Fibroblast of skin of right quadriceps (primary cell): ENCODE results near the gene PFN3.
A peak's percentile ranks its signal among the peaks of the same experiment; 100 is the strongest.

Experiments
- DNase-seq: peaks from one replicate; pipeline ENCODE4 v3.0.0-alpha.2; 2013

The PFN3 gene

DNA sequence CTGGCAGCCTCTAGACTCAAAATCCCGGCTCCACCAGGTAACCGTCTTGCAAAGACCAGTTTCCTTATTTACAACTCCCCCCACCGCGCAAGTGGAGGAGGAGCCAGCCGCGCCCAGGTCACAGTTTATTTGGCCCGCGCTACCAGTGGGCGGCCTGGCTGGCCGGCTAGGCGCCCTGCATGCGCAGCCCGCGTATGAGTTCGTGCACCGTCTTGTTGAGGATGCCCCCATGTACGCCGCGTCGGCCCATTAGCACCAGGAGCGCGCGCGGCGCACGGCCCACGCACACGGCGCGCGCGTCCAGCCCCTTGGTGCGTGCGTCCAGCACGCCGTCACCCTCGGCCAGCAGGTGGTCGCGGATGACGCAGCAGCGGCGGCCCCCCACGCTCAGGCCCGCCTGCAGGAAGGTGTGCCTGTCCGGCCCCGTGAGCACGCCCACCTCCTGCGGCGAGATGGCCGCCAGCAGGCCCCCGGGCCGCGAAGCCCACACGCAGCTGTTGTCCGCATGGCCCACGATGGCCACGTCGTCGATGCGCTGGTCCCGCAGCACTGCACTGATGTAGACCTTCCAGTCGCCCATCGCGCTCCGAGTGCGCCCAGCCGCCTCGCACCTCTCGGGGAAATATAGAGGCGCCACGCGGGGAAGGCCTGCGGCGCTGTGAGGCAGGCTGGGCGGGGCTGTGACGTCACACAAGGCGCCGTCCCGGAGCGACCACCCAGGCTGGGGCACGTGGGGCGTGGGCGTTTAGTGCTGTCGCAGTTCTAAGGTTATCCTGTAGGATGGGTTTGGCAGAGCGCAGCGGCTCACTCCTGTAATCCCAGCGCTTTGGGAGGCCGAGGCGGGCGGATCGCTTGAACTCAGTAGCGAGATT, at the start of gene PFN3:
Gene PFN3 (minus strand): TSS at position 665 of the 872 bp plus-strand sequence. CDS start 85 bp downstream, at position 580.
- peak; percentile 49 for DNase-seq

DNA sequence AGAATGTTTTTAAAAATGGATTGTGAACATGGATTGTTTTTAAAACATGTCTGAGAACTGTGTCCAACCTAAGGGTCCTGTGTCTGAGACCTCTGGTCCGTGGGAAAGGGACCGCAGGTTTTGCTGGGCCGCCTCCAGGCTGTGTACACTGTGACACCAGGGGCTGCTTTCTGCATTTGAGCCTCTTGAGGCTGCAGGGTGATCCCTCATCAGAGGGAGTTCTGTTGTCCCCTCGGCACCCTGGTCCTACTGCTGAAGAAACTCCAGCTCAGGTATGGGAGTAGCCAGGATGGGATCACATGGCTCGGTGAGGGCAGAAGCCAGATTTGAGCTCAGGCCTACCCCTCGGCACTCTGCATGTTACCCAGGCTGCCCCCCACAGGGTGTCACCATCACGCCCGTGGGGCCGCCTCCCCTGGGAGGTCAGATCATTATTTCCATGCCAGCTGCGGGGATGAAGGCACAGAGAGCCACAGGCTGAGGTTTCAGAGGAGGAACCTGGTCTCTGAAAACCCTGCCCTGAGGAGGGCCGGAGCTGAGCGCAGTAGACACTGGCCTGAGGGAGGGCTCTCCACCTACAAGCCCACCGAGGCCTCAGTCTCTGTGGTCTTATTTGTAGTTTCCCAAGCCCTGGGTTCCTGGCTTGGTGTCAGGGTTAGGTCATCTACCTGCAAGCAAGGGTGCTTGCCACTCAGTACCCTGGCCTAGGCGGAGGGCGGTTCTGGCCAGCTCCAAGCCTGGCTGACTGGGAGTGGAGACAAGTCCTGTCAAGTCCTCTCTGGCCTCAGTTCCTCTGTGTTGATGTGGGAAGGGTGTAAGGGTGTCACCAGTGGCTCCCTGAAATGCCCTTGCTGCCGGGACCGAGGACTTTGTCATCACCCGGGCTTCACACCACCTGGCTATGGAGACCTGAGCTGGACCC, 48.9 kb upstream of the PFN3 start:
- no peak for DNase-seq

- no peak for DNase-seq
These were observed 47.9 kb upstream of the PFN3 start for GRCh38 chr5:177448244-177448950.

GRCh38 chr5:177447611-177448243, 47.3 kb upstream of the PFN3 start:
- peak; percentile 51 for DNase-seq

DNA sequence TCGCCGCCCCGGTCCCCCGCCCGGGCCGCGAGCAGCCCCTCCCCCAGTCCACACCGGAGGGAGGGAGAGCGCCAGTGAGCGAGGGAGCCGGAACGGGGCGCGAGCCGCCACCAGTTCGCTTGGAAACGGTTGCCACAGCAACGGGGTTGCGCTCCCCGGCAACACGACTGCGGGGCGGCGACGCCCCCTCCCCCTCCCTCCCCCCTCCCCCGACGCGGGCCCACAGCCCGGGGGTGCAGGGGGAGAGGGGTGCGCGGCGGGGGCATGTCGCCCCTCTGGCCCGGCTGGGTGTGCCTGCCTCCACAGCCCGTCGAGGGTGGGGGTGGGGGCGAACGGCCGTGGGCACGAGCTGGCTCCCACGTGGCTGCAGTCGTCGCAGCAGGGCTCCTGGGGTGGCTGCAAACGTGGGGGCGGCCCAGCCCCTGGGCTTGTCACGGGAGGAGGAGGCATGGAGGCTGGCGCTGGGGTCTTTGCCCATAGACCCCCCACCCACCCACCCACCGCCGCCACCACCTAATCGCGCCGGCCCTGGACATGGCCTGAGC, 46.7 kb upstream of the PFN3 start:
- DNase-seq = peak; percentile 42

DNA sequence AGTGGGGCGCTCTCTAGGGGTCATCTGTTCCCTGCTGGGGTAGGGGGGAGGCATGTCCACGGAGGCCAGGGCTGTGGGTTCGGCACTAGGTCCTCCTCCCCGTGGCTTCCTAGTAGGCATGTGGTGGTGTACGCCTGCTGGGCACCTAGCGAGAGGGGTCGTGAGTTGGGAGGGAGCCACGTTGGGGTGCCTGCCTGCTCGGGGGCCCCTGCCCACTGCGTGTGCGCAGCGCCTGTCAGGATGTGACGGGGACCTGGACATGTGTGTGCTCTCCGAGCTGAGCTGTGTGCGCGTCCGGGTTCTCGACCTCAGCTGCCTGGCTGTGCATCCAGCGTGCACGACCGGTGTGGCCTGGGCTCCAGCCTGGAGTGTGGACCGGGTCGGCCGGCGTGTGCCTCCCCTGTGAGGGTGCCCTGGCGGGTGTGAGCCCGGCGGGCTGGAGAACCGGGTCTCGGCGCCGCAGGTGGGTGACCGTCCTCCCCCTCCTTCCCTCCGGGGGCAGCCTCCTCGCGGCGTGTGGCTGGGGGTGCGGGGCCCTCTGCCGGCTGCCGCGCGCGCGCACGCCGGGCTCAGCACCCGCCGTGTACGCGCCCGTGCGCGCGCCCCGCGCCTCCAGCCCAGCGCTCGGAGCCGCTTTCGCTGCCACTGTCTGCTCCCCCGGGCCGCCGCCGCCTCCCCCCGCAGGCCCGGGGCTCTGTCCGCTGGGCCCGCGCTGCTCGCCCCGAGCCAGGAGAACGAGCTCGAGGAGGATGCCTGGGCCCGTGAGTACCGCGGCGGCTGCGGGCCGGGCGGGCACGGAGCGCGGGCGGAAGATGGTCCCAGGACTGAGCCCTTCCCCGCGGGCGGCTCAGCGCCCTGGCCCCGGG, 46.0 kb upstream of the PFN3 start, which contains the start of gene PRR7:
Gene PRR7 (plus strand): TSS at position 615 of the 866 bp plus-strand sequence. CDS start 8,254 bp downstream, outside the sequence.
- DNase-seq = peak; percentile 64

- no peak for DNase-seq
These were observed 45.4 kb upstream of the PFN3 start for GRCh38 chr5:177445917-177446199.

- DNase-seq = no peak
These were observed 44.8 kb upstream of the PFN3 start for GRCh38 chr5:177445052-177445916.

DNA sequence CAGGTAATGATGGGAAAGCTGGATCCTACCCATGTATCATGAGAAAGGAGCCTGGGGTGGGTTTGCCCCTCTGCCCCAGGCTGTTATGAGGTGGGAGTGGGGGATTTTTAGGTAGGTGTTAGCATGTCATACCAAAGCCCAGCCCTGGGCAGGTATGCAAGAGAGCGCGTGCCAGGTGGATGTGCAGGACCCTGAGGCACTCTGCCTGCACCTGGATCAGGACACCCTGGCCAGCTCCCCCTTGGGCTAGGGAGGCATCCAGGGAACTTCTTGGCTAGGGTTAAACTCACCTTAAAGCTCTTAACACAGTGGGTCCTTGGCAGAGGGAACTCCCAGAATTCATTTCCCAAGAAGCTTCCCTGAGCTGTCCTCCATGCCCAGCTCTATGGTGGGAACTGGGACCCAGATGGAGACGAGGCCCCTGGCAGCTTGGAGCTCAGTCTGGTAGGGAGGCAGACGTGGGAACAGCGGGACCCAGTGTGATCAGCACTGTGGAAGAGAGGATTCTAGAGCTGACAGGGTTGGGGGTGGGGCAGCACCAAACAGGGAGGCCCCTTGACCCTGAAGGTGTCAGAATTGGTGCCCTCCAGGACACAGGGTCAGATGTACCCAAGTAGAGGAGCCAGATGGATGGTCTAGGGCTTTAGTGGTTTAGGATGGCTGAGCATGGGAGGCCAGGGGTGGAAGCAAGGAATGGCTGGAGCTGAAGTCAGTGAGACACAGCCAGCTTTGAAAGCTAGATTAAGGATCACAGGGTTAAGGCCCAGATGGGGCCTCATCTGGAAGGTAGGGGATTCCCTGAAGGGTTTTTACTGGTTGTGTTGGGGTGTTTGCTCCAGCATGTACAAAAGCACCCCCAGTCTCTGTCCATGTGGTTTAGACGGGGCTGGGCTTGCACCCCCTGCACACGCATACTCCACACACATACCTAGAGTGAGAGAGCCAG, 43.9 kb upstream of the PFN3 start:
- DNase-seq = no peak

DNA sequence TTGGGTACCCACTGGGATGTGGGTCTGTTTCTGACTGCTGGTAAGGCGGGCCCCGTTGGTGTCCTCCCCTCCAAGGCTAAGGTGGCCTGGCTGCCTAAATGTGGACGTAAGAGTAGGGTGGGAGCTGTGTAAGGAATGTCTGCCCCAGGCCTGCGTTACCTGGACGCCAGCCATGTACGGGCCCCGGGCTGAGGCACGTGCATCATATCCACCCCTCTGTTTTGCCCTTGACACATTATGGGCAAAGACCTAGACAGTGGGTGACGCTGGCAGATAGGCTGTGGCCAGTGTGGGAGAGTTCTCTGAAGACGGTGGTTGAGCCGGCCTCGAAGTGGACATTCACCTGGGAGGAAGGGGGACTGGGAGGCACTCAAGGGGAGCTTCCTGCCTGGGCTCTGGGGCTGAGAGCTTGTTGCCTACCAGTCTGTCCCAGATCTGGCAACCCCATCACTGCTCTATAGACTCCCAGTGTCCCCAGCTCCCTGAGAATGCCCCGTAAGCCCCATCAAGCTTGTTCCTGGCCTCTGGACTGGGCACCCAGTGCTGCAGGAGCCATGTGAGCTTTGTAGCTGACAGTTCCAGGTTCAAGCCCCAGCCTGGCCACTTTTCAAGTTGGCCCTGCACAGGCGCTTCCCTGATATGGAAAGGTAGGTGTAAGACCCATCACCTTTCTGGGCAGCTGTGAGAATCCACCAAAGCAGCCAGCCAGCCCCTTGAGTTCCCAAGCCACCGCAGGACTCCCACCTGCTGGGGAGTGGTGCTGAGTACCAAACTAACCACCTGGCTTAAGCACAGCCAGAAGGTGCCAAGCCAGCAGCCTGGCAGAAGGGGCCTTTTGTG, 42.9 kb upstream of the PFN3 start:
- no peak for DNase-seq

- DNase-seq = no peak
These were observed 41.8 kb upstream of the PFN3 start for GRCh38 chr5:177442066-177442826.

- no peak for DNase-seq
These were observed 40.7 kb upstream of the PFN3 start for GRCh38 chr5:177440990-177441780.

DNA sequence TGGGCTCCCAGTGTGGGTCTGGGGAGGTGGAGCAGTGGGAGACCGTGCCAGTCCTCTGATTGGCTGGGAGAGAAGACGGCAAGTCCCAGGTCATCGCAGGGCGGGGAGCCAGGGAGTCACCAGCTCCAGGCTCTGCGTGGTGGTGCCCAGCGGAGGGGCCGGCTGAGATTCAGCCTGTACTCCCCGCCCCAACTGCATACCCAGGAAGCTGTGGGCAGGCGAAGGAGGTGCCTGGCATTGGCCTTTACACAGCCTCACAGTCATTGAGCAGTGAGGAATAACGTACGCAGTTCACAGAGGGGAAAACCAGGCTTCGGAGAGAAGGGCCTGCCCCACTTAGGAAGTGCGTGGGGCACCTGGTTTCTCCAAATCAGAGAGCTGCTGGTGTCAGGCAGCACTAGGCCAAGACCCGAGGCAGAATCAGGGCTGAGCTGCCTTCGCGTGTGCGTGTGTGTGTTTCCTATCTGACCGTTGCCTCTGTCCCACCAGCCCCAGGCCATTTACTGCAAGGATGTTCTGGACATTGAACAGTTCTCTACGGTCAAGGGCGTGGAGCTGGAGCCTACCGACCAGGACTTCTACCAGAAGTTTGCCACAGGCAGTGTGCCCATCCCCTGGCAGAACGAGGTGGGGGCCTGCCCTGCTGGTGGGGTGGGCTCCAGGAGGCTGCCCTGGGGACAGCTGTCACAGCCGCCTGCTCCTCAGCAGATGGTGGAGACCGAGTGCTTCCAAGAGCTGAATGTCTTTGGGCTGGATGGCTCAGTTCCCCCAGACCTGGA, 39.9 kb upstream of the PFN3 start:
- no peak for DNase-seq

GRCh38 chr5:177439518-177440053, 39.1 kb upstream of the PFN3 start:
- DNase-seq = no peak

- no peak for DNase-seq
These were observed 38.0 kb upstream of the PFN3 start for GRCh38 chr5:177438468-177438867.
